HepG2 (cell line): ENCODE data around the gene PSPH. TPM values are rescaled to one million over a fixed set of nuclear protein-coding genes. Genes with fewer than 3 reads are reported as not detected.

Experiments
- CREM ChIP-seq, 2 experiments: sonication (generic) in 1 of 2; formaldehyde crosslinking in 1 of 2; IDR thresholded peaks; 2 replicates each; pipeline versions ENCODE4 v1.4.0 to v1.6.1; 2016 to 2020; ENCODE audit warnings: antibody characterized with exemption in 1 of 2, mild to moderate bottlenecking in 1 of 2, missing genetic modification reagents in 1 of 2
- DZIP1 ChIP-seq: sonication (generic); formaldehyde crosslinking; IDR thresholded peaks from 2 replicates; pipeline ENCODE4 v1.5.0; 2020; ENCODE audit warnings: mild to moderate bottlenecking, missing genetic modification reagents
- E2F2 ChIP-seq: sonication (generic); formaldehyde crosslinking; IDR thresholded peaks from 2 replicates; pipeline ENCODE4 v1.4.0; 2020; ENCODE audit warnings: missing genetic modification reagents, borderline replicate concordance
- GLMP ChIP-seq: sonication (generic); formaldehyde crosslinking; IDR thresholded peaks from 2 replicates; pipeline ENCODE4 v1.9.0; 2021; ENCODE audit warnings: missing genetic modification reagents, mild to moderate bottlenecking, borderline replicate concordance
- IRF2 ChIP-seq: IDR thresholded peaks from 2 replicates; pipeline ENCODE4 v1.6.1; 2018; ENCODE audit warnings: missing genetic modification reagents, missing compliant biosample characterization
- MAX ChIP-seq: IDR thresholded peaks from 2 replicates; pipeline ENCODE4 v1.6.1; 2012; ENCODE audit warnings: inconsistent platforms
- MAZ ChIP-seq, 2 experiments: sonication (generic) in 1 of 2; formaldehyde crosslinking in 1 of 2; IDR thresholded peaks; 2 replicates each; pipeline versions ENCODE4 v1.5.0 to v1.6.1; 2012 to 2020; ENCODE audit warnings: low read depth in 2 of 2, mild to moderate bottlenecking in 2 of 2, borderline replicate concordance in 1 of 2, improper control_type of control experiment in 1 of 2, low read length in 1 of 2, missing genetic modification reagents in 1 of 2, moderate library complexity in 1 of 2
- MTERF4 ChIP-seq: sonication (generic); formaldehyde crosslinking; IDR thresholded peaks from 2 replicates; pipeline ENCODE4 v1.8.0; 2023; ENCODE audit warnings: mild to moderate bottlenecking, missing genetic modification reagents
- NFE2L2 ChIP-seq: fragments of 150-350 bp; IDR thresholded peaks from 2 replicates; pipeline ENCODE4 v1.6.1; 2014; ENCODE audit warnings: low read length
- SNAI1 ChIP-seq: sonication (generic); formaldehyde crosslinking; IDR thresholded peaks from 2 replicates; pipeline ENCODE4 v1.5.0; 2020; ENCODE audit warnings: mild to moderate bottlenecking, missing genetic modification reagents, borderline replicate concordance
- SRSF1 ChIP-seq: fragments of 200-400 bp; formaldehyde crosslinking; optimal IDR thresholded peaks from 2 replicates; pipeline ENCODE3; 2017; ENCODE audit warnings: mild to moderate bottlenecking, low read depth, low read length, moderate library complexity
- THAP7 ChIP-seq: sonication (generic); formaldehyde crosslinking; IDR thresholded peaks from 2 replicates; pipeline ENCODE4 v1.8.1; 2023; ENCODE audit warnings: mild to moderate bottlenecking, missing genetic modification reagents
- ZNF296 ChIP-seq: sonication (generic); formaldehyde crosslinking; conservative IDR thresholded peaks from 2 replicates; pipeline ENCODE4 v1.5.0; 2020; ENCODE audit warnings: mild to moderate bottlenecking, missing genetic modification reagents
- ZNF574 ChIP-seq: sonication (generic); formaldehyde crosslinking; IDR thresholded peaks from 2 replicates; pipeline ENCODE4 v1.4.0; 2020; ENCODE audit warnings: missing genetic modification reagents
- ZNF784 ChIP-seq: sonication (generic); formaldehyde crosslinking; IDR thresholded peaks from 2 replicates; pipeline ENCODE4 v1.5.1; 2020; ENCODE audit warnings: missing genetic modification reagents, mild to moderate bottlenecking, borderline replicate concordance
- polyA plus RNA-seq, 8 experiments: library from polyadenylated mRNA; depleted of rRNA in 3 of 8; stranded (reverse) in 7 of 8; unstranded in 1 of 8; fragments of >200 nt; fragmentation: Illumina TruSeq in 4 of 8; extraction: Trizol in 4 of 8; gene quantifications; 2 replicates each; pipeline versions ENCODE4 v1.2.1 to v1.2.3, GENCODE V29; 2011 to 2016; ENCODE audit warnings: low read depth in 4 of 8, missing spikeins in 1 of 8, mixed read lengths in 1 of 8; ENCODE audit not compliant: insufficient read depth in 1 of 8
- total RNA-seq, 5 experiments: library from RNA; depleted of rRNA; stranded (reverse); fragments of >200 nt; fragmentation: Illumina TruSeq; extraction: Trizol; gene quantifications; 2 replicates each; pipeline ENCODE4 v1.2.3, GENCODE V29; 2016; ENCODE audit warnings: low read depth in 1 of 5

PSPH gene
- total and polyA plus RNA-seq, 2 of the 13 experiments (the other 11 are each of a cell fraction or from before 2014, with no cell fraction given) = 85.5 to 124 TPM

- TF ChIP-seq CREM (IDR thresholded peaks at IDR 0.05) (peak; percentile 70), CREM (CRISPR knock-in tag; IDR thresholded peaks at IDR 0.05) (no peak), MTERF4 (CRISPR knock-in tag) (peak; percentile 5; the same call in 1 of the 2 replicates), DZIP1 (CRISPR knock-in tag) (no peak), MAZ (IDR thresholded peaks at IDR 0.05; ENCODE audit: borderline replicate concordance, low read depth, low read length) (peak; percentile 80; the same call in 1 of the 2 replicates), MAZ (CRISPR knock-in tag; IDR thresholded peaks at IDR 0.05; ENCODE audit: low read depth) (peak; percentile 88), GLMP (no peak; the same call in 1 of the 2 replicates), ZNF296 (CRISPR knock-in tag) (no peak), IRF2 (CRISPR knock-in tag) (peak; percentile 89), MAX (peak; percentile 94), E2F2 (no peak), SNAI1 (CRISPR knock-in tag) (no peak), SRSF1 (peak; percentile 63), THAP7 (CRISPR knock-in tag) (peak; percentile 81), NFE2L2 (no peak), ZNF574 (peak; percentile 83), ZNF784 (CRISPR knock-in tag) (peak; percentile 75)
Observed at GRCh38 chr7:56051339-56052191, at the start of gene PSPH, which contains the start of gene CCT6A (continued).
